D341Med (cell line): ENCODE results near the gene EME1.

Experiments used
- DNase-seq: peaks from one replicate; pipeline ENCODE4 v3.0.0; 2012; ENCODE audit warnings: low spot score

EME1 gene

GRCh38 chr17:50347894-50348291 lies 25.1 kb upstream of the EME1 start:
- DNase-seq, result peak; percentile 12

DNA sequence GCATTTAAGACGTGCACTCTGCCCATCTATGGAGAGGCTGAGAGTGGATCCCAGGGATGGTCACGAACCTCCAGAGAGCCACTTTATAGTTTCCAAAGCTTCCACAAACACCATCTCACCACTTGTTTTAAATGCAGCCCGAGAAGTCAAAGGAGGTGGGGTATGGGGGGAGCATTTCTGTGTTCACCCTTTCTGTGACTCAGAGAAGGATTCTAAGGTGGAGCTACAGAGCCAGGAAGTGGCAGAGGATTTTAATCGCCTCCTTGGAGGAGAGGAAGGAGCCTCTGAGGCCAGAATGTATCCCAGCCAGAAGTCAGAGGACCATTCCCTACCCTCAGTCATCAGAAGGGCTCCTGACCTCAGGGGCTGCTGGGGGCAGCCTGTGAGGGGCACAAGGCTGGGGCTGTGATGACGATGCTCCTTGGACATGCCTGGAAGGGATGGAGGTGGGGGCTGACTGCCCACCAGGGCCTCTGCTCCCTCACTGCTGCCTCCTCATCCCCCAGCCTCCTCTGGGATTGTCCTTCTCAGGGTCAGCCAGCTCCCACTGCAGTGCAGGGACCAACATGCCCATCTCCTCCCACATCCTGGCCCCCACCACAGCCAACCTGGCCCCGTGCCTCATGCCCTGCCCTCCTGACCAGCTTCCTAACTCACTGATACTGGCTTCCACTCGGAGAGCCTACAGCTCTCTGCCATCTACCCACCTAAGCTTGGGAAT lies 24.3 kb upstream of the EME1 start:
- no peak for DNase-seq

GRCh38 chr17:50349243-50349600 lies 23.8 kb upstream of the EME1 start:
- no peak for DNase-seq

- DNase-seq, result no peak
Observed at GRCh38 chr17:50350733-50351132, 22.3 kb upstream of the EME1 start.

GRCh38 chr17:50352072-50352692 lies 20.8 kb upstream of the EME1 start:
- peak; percentile 22 for DNase-seq

DNA sequence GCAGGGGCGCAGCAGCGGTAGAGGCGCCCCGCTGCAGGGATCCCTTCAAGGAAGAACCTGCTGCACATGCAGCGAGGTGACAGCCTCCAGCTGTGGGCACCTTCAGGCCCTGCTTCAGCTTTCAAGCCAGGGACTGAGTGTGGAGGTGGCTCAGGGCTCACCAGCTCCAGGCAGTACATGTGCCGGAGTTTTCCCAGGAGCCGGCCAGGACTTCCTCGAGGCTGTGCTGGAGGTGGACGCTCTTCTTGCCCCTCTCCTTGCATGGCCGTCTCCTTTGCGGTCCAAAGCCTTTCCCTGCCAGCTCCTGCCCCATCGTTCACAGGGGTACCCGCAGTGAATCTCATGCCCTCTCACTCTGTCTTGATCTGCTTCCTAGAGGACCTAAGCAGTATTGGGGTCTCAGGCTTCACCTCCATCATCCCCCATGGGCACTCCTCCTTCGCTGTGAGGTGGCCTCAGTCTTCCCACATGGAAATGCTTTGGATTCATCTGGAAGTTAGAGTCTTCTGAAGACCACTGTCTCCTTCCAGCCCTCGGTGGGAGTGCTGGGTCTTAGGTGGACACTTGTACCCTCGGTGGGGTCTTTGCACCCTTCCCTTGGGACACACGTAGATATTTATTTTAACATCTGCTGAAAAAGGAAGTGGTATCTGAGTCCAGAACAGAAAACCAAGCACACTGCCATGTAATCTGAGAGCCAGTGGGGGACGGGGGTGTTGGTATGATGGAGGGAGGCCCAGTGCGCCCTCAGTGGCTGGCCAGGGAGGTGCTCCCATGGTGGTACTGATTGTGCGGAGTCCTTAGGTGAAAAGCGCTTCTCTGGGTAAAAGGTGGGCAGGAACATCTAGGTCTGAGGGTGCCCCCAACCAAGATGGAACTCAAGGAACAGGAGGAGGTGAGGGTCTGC lies 20.1 kb upstream of the EME1 start:
- DNase-seq, result peak; percentile 33

GRCh38 chr17:50353600-50354195 lies 19.3 kb upstream of the EME1 start:
- peak; percentile 41 for DNase-seq

DNA sequence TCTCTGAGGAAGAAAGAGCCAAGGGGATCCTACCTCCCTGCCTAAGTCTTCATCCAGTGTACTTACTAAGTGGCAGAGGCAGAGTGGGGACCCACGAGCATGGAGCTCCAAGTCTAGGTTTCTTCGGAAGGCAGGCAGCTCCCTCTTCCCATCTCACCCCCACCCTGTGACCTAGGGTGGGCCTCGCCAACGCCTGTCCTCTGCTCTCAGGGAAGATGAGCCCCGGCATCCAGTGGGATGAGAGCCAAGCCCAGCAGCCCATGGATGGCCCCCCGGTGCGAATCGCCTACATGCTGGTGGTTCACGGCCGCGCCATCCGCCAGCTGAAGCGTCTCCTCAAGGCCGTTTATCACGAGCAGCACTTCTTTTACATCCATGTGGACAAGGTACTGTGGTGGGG lies 18.8 kb upstream of the EME1 start:
- DNase-seq, result peak; percentile 36

GRCh38 chr17:50354776-50355175 lies 18.3 kb upstream of the EME1 start:
- no peak for DNase-seq

DNA sequence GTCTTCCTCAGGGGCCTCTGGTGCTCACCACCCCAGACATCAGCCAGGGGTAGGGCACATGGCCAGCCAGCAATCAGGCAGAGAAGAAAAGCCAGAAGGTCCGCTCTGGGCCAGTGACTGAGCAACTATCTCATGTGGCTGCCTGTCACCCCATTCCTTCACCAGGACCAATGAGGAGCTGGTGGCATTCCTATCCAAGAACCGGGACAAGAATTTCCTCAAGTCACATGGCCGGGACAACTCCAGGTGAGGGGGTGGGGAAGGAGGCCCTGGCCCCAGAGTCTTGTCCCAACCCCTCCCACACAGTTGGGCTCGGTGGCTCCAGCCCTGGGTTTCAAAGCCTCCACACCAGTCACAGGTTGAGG lies 17.7 kb upstream of the EME1 start:
- no peak for DNase-seq

GRCh38 chr17:50355701-50356341 lies 17.2 kb upstream of the EME1 start:
- DNase-seq, result no peak

- DNase-seq, result peak; percentile 28
Observed at GRCh38 chr17:50356418-50356817, 16.6 kb upstream of the EME1 start.

DNA sequence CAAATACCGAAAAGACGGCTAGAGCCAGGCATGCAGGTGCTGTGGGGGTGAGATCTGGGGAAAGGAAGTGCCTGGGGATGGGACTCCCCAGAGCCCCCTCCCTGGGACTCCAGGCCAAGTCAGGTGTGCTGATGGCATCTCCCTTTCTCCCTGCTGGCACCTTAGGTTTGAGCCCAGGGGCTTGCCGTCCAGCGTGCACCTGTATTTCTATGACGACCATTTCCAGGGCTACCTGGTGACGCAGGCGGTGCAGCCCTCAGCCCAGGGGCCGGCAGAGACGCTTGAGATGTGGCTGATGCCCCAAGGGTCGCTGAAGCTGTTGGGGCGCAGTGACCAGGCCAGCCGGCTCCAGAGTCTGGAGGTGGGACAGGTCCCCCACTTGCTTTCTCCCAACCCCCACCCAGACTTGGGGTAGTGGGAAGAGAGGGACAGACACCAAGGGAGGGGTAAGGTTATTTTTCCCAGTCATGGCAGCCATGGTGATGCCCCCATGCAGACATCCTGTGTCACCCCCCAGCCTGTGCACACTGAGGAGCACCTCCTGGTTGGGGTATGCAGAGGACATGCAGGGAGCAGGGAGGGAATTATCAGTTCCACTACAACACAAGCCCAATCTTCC lies 16.0 kb upstream of the EME1 start:
- DNase-seq, result no peak

GRCh38 chr17:50358177-50358576 lies 14.9 kb upstream of the EME1 start:
- no peak for DNase-seq

DNA sequence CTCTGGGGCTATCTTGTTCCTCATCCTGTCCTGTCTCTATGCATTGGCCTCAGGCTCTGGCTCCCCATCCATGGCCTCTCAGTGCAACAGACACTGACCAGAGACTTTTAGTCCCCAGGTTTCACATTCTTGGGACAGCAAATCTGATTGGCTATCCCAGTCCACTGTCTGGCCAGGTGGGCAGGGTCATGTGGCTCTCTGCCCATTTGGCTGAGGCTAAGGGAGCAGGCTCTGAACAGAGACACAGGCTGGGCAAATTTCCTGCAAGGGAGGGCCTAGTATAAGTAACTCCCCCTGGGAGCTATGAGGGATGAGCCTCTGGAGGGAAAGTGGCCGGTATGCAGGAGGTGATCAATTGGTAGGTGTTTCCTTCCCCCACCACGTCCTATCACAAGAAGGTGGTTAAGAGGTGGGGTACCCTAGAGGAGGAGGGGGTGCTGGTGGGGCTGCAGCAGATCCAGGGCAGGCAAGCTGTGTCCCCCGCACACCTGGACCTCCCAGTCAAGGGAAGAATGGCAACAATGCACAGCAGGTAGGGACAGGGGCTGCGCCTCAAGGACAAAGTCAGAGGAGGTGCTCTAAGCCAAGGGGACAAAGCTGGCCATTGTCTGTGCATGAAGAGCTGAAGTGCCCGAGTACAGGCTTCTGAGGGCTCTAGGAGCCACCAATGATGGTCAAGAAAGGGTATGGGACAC lies 13.9 kb upstream of the EME1 start:
- no peak for DNase-seq

GRCh38 chr17:50359998-50360461 lies 13.0 kb upstream of the EME1 start:
- peak; percentile 31 for DNase-seq

GRCh38 chr17:50360486-50361115 lies 12.4 kb upstream of the EME1 start:
- no peak for DNase-seq

GRCh38 chr17:50361561-50362480 lies 11.2 kb upstream of the EME1 start:
- peak; percentile 89 for DNase-seq

DNA sequence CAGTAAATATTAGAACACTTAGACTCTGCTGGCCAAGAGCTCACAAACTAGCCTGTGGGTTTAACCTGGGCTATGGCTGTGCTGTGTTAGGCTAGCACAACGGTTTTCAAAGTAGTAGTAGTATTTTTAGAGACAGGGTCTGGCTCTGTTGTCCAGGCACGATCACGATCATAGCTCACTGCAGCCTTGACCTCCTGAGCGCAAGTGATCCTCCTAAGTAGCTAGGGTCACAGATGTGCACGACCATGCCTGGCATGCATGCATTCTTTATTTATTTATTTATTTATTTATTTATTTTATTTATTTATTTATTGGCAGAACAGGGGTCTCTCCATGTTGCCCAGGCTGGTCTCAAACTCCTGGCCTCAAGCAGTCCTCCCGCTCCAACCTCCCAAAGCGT lies 10.4 kb upstream of the EME1 start:
- no peak for DNase-seq
